GM11168 (cell line): ENCODE data around the gene HTR2C.
"Not testable (repeated sequence)": the region's sequence is repeated elsewhere in the genome, so short reads cannot be mapped to it uniquely, and the experiment has no call there.

Source experiments
- in situ Hi-C: fragments of 300-500 bp; cut with MboI; formaldehyde crosslinking; loops from one replicate; pipeline ENCODE4 v1.12.0; 2022; ENCODE audit warnings: low sequenced_read_pairs; ENCODE audit not compliant: unreplicated experiment

HTR2C gene

GRCh38 chrX:114710571-114710970 is 126.7 kb downstream of the HTR2C start:
- in situ Hi-C loops = no loop called here

- in situ Hi-C loops = no loop called here
These were observed 128.6 kb downstream of the HTR2C start for GRCh38 chrX:114712466-114712865.

- in situ Hi-C loops = no loop called here
These were observed 131.2 kb downstream of the HTR2C start for GRCh38 chrX:114715096-114715495.

- in situ Hi-C loops = no loop called here
These were observed 134.0 kb downstream of the HTR2C start for GRCh38 chrX:114717921-114718320.

GRCh38 chrX:114766541-114766940 is 182.7 kb downstream of the HTR2C start:
- in situ Hi-C loops = no loop called here

- in situ Hi-C loops = no loop called here
These were observed 190.8 kb downstream of the HTR2C start for GRCh38 chrX:114774691-114775090.

DNA sequence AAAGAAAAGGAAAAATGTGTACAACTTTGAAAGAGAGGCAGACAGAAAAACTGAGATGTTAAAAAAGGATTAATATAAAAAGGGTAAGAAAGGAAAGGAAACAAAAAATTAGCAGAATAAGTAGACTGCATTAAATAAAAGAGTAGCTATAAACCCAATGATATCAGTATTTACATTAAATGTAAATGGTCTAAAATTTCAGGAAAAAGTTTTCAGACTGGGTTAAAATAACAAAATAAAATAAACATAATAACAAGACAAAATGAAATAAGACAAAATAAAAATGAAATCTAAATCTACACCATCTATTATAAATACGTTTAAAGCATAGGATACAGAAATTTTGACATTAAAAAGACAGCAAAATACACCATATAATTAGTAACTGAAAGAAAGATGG is 199.0 kb downstream of the HTR2C start:
- in situ Hi-C loops = no loop called here

DNA sequence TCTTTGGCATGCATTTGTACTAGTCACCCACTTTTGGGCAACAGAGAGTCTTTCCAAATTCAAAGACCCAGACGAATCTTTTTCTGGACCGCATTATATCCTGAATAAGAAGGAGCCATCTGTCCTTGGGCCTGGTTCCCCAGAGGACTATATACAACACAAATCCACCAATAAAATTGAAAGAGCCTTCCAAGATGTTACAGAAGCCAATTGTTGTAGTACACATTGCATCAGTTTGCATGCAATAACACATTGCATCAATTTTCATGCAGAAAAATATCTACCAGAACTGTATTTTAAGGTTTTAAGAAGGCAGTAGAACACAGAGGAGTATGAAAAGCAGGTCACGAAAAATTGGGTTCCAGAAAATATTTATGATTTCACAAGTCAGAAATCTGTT is 203.2 kb downstream of the HTR2C start:
- in situ Hi-C loops = no loop called here

GRCh38 chrX:114797494-114797893 is 213.6 kb downstream of the HTR2C start:
- in situ Hi-C loops = no loop called here

GRCh38 chrX:114798907-114799306 is 215.0 kb downstream of the HTR2C start:
- in situ Hi-C loops = no loop called here

- in situ Hi-C loops = no loop called here
These were observed 216.8 kb downstream of the HTR2C start for GRCh38 chrX:114800719-114801118.

GRCh38 chrX:114819509-114819908 is 235.6 kb downstream of the HTR2C start:
- in situ Hi-C loops = no loop called here

GRCh38 chrX:114841051-114841450 is 257.2 kb downstream of the HTR2C start:
- in situ Hi-C loops = no loop called here

DNA sequence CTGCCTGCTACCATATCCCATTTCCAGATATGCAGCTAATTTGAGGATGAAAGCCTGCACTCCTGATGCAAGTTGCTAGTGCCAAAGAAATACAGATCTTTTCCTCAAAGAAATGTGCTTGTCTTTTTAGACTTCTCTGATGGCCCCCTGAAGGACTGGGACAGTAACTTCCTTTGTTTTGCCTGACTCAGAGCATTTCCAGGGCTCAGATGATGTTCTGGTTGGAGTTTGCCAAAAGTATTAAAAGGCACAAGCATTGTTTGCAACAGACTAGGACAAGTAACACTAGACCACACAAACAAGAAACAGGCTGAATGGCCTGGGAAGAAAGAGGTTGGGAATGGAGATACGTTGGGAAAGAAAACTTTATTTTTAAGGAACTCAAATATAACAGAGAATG is 258.3 kb downstream of the HTR2C start:
- in situ Hi-C loops = no loop called here

- in situ Hi-C loops = no loop called here
These were observed 305.6 kb downstream of the HTR2C start for GRCh38 chrX:114889481-114889880.

GRCh38 chrX:114903618-114904017 is 319.7 kb downstream of the HTR2C start:
- in situ Hi-C loops = no loop called here

DNA sequence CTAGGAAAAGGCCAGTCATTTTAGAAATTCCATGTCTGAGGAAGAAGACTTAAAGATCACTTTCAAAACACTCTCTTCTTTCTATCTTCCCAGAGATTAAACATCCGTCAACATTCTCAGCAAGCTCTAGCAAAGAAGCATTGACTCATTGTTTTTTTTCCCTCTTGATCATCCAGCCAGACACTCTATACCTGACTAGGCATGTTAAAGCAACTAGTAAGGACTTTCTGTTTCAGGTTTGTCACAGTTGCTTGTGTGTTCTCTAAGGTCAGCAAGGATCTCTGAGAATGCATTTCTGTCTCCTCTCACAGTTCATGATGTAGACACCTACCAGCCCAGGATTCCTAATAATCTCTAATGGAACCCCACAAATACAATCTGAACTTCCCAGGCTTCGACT is 321.4 kb downstream of the HTR2C start:
- in situ Hi-C loops = no loop called here

- in situ Hi-C loops = no loop called here
These were observed 323.2 kb downstream of the HTR2C start for GRCh38 chrX:114906984-114907510.

DNA sequence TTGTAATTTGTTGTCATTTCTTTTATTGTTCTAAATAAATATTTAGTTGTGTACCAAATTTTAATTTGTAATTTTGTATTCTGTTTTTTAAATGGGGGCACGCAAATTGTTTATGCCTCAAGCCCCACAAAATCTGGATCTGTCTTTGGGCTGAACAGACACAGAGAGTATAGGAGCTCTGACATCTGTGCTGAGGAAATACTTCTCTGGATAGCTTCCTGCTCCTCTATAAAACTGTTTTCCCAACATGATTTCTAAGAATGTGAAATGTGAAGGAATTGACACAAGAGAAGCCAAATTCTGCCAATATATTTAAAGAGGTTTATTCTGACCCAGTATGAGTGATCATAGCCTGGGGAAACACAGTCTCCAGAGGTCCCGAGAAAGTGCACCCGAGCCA is 340.5 kb downstream of the HTR2C start:
- in situ Hi-C loops = no loop called here

DNA sequence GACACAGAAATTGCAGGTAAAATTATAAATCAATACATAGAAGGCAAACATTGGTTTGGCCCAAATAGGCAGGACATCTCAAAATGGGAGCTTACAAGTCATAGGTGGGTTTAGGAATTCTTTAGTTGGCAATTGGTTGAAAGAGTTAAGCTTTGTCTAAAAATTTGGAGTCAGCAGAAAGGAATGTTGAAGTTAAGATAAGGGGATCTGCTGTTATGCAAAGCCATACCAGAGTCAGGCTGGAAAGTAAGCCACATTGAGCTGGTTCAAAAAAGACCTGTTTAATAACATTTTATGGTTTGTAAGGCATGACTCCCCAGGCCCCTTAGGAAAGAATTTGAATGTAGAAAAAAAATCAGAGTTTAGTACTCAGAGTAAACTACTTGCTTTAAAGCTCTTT is 341.0 kb downstream of the HTR2C start:
- in situ Hi-C loops = no loop called here

DNA sequence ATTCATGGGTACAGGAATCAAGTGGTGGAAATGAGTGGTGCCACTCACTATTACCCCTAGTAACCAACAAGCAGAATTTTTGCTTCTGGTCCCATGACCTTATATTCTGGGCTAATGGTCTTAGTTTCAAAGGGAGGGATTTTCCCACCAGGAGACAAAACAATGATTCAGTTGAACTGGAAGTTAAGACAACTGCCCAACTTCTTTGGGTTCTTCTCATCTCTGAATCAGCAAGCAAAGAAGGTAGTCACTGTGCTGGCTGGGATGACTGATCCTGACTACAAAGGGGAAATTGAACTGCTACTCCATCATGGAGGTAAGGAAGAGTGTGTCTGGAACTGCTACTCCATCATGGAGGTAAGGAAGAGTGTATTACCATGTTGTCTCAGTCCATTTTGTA is 346.3 kb downstream of the HTR2C start:
- in situ Hi-C loops = no loop called here

- in situ Hi-C loops = no loop called here
These were observed 348.7 kb downstream of the HTR2C start for GRCh38 chrX:114932550-114932949.

DNA sequence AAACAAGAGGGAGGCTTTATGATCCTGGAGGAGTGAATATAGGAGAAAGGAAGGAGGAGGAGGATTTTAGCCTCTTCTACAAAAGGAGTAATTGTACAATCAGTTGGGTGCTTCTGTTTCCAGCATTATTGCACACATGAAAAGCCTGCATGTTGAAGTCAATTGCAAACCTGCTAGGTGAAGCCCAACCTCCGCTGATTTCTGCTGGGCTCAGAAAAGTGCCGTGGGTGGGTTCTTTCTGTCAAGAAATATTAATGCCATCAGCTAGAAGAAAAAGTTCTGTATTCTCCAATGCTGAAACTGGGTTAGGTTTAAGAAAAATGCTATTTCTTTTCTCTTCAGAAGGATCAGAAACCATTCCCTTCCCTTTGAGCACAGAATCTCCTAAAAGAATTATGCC is 349.4 kb downstream of the HTR2C start:
- in situ Hi-C loops = not testable (repeated sequence)
